GM12892 (cell line): Measurements from ENCODE around the gene ZHX3.

Experiments
- POLR2A ChIP-seq: IDR thresholded peaks from 2 replicates; pipeline ENCODE4 v1.6.1; 2011; ENCODE audit warnings: low read depth, low read length, control low read depth
- POLR2AphosphoS5 ChIP-seq: IDR thresholded peaks from 2 replicates; pipeline ENCODE4 v1.6.1; 2011; ENCODE audit warnings: low read depth, low read length, control low read depth
- TAF1 ChIP-seq: IDR thresholded peaks from 2 replicates; pipeline ENCODE4 v1.6.1; 2011; ENCODE audit warnings: low read depth, mild to moderate bottlenecking, control low read depth, low read length, borderline replicate concordance

DNA sequence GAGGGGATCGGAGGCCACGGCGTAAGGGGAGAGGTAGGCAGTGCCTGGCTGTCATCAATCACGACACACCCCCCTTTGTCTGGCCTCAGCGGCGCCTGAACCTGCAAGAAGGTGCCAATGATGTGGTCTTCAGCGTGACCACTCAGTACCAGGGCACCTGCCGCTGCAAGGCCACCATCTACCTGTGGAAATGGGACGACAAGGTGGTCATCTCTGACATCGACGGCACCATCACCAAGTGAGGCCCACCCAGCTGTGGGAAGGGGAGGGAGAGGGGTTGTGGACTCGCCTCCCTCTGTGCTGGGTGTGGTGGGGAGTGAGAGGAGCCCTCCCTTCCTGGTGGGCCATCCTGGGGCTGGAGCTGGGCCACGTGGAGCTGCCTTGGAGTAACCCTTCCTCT lies 39.4 kb upstream of the ZHX3 start:
- no peak for TF ChIP-seq TAF1
- TF ChIP-seq POLR2A = no peak
- TF ChIP-seq POLR2AphosphoS5 = no peak
